Sigmoid colon (tissue), 4 donors: ENCODE results near the gene CMSS1.

Source experiments
- EP300 ChIP-seq, 4 donors: sonication (generic); formaldehyde crosslinking; IDR thresholded peaks; one replicate each; pipeline ENCODE4 v1.6.1; 2017; ENCODE audit warnings: antibody characterized with exemption in 4 of 4
- POLR2AphosphoS5 ChIP-seq, 4 donors: sonication (generic); formaldehyde crosslinking; IDR thresholded peaks; one replicate each; pipeline ENCODE4 v1.6.1; 2017; ENCODE audit warnings: antibody characterized with exemption in 4 of 4
- TF ChIP-seq, protein P1 (sequence below), 4 experiments: fragments of 450-650 bp in 3 of 4; fragments of 200-600 bp in 1 of 4; IDR thresholded peaks; one replicate each; pipeline ENCODE4 v1.5.1; 2016 to 2019; ENCODE audit warnings: antibody characterized with exemption in 4 of 4, mild to moderate bottlenecking in 3 of 4, moderate library complexity in 2 of 4

DNA sequence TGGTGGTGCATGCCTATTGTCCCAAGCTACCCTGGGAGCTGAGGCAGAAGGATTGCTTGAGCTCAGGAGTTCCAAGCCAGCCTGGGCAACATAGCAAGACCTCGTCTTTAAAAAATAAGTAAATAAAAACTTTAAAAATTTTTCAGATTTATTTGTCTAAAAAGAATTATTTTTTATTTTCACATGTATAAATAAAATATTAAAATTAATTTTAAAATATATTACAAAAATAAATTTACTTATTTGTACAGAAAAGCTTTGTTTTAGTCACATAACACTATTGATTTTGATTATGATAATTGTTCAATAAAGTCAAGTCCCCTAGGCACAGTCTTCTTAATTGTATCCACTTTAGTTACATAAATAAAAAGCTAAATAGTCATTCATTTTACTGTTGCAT, 211.4 kb downstream of the CMSS1 start:
- TF ChIP-seq POLR2AphosphoS5 (IDR thresholded peaks at IDR 0.05) (no peak), EP300 (IDR thresholded peaks at IDR 0.05) (no peak)
- TF ChIP-seq, protein P1, sequence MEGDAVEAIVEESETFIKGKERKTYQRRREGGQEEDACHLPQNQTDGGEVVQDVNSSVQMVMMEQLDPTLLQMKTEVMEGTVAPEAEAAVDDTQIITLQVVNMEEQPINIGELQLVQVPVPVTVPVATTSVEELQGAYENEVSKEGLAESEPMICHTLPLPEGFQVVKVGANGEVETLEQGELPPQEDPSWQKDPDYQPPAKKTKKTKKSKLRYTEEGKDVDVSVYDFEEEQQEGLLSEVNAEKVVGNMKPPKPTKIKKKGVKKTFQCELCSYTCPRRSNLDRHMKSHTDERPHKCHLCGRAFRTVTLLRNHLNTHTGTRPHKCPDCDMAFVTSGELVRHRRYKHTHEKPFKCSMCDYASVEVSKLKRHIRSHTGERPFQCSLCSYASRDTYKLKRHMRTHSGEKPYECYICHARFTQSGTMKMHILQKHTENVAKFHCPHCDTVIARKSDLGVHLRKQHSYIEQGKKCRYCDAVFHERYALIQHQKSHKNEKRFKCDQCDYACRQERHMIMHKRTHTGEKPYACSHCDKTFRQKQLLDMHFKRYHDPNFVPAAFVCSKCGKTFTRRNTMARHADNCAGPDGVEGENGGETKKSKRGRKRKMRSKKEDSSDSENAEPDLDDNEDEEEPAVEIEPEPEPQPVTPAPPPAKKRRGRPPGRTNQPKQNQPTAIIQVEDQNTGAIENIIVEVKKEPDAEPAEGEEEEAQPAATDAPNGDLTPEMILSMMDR (IDR thresholded peaks at IDR 0.05), result no peak
